HepG2 (cell line): ENCODE results near the gene C2CD3. TPM values are rescaled to one million over a fixed set of nuclear protein-coding genes. Genes with fewer than 3 reads are reported as not detected.

Experiments used
- CREB1 ChIP-seq, 2 experiments: fragments of 450-650 bp in 1 of 2; IDR thresholded peaks; 2 replicates each; pipeline ENCODE4 v1.6.1; 2016 to 2017; ENCODE audit warnings: control low read depth in 1 of 2, mild to moderate bottlenecking in 1 of 2, missing compliant biosample characterization in 1 of 2, missing genetic modification characterization in 1 of 2
- MEIS1 ChIP-seq: sonication (generic); formaldehyde crosslinking; IDR thresholded peaks from 2 replicates; pipeline ENCODE4 v1.9.0; 2021; ENCODE audit warnings: mild to moderate bottlenecking, missing genetic modification reagents, moderate library complexity, borderline replicate concordance
- PTBP1 ChIP-seq: fragments of 200-400 bp; formaldehyde crosslinking; IDR thresholded peaks from 2 replicates; pipeline ENCODE4 v1.6.1; 2018; ENCODE audit warnings: low read length, low read depth; ENCODE audit not compliant: poor library complexity, severe bottlenecking
- TP53 ChIP-seq: sonication (generic); formaldehyde crosslinking; conservative IDR thresholded peaks from 2 replicates; pipeline ENCODE4 v1.4.0; 2020; ENCODE audit warnings: missing genetic modification reagents
- ZNF652 ChIP-seq: IDR thresholded peaks from 2 replicates; pipeline ENCODE4 v1.6.1; 2016; ENCODE audit warnings: low read depth, borderline replicate concordance
- ZSCAN29 ChIP-seq: sonication (generic); formaldehyde crosslinking; conservative IDR thresholded peaks from 2 replicates; pipeline ENCODE4 v1.4.0; 2020; ENCODE audit warnings: mild to moderate bottlenecking, missing genetic modification reagents
- polyA plus RNA-seq, 8 experiments: library from polyadenylated mRNA; depleted of rRNA in 3 of 8; stranded (reverse) in 7 of 8; unstranded in 1 of 8; fragments of >200 nt; fragmentation: Illumina TruSeq in 4 of 8; extraction: Trizol in 4 of 8; gene quantifications; 2 replicates each; pipeline versions ENCODE4 v1.2.1 to v1.2.3, GENCODE V29; 2011 to 2016; ENCODE audit warnings: low read depth in 4 of 8, missing spikeins in 1 of 8, mixed read lengths in 1 of 8; ENCODE audit not compliant: insufficient read depth in 1 of 8
- total RNA-seq, 5 experiments: library from RNA; depleted of rRNA; stranded (reverse); fragments of >200 nt; fragmentation: Illumina TruSeq; extraction: Trizol; gene quantifications; 2 replicates each; pipeline ENCODE4 v1.2.3, GENCODE V29; 2016; ENCODE audit warnings: low read depth in 1 of 5
- TF ChIP-seq, protein P1 (sequence below): sonication (generic); formaldehyde crosslinking; IDR thresholded peaks from 2 replicates; pipeline ENCODE4 v1.4.0; 2020; ENCODE audit warnings: missing genetic modification reagents
- TF ChIP-seq, protein P2 (sequence below): sonication (generic); formaldehyde crosslinking; IDR thresholded peaks from 2 replicates; pipeline ENCODE4 v1.5.0; 2020; ENCODE audit warnings: missing genetic modification reagents, mild to moderate bottlenecking, borderline replicate concordance
- TF ChIP-seq, protein P3 (sequence below): sonication (generic); formaldehyde crosslinking; IDR thresholded peaks from 2 replicates; pipeline ENCODE4 v1.5.1; 2020; ENCODE audit warnings: mild to moderate bottlenecking, missing genetic modification reagents
- TF ChIP-seq, protein P4 (sequence below): sonication (generic); formaldehyde crosslinking; IDR thresholded peaks from 2 replicates; pipeline ENCODE4 v1.4.0; 2020; ENCODE audit warnings: mild to moderate bottlenecking, missing genetic modification reagents, borderline replicate concordance

The C2CD3 gene
- total and polyA plus RNA-seq, 2 of the 13 experiments (the other 11 are each of a cell fraction or from before 2014, with no cell fraction given) = 5.5 to 6.4 TPM

DNA sequence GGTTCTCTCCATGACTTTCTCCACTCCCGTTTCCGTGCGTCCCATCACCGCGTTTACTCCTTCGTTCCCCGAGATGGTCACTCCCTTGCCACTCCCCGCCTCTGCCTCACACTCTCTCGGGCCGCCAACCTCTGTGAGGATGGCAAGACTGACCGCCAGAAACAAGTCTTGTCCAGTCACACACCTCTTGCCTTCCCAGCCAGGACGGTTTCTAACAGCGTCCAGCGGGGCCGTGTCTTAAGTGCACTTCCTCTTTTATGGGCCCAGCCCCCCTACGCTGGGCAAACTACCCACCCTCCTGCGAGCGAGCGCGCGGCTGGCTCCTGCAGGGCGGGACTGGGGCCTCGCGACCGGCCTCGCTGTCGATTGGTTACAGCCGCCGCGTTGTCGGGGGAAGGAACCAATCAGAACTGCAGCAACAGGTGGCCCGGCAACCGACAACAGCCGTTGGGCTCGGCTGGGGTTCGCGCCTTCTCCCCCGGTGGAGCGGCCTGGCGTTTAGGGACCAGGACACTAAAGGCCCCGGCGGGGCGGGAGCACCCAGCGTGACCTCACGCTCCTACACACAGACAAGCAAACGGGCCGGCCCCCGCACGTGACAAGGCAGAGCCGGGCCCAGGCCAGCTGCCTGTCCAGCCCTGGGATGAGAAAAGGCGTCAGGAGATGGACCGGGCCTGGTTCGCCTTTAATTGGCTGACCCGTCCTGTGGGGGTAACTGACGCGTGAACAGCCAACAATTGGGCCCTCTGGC lies 187.6 kb downstream of the C2CD3 start (continued):
- TF ChIP-seq ZSCAN29 (CRISPR knock-in tag) (0 out of 2 replicates have a peak, but pooled peaks have one; percentile 38), PTBP1 (no peak), ZNF652 (CRISPR knock-in tag) (no peak), CREB1 (IDR thresholded peaks at IDR 0.05) (peak; percentile 60), CREB1 (CRISPR knock-in tag; IDR thresholded peaks at IDR 0.05) (peak; percentile 79), MEIS1 (CRISPR knock-in tag) (peak; percentile 91), TP53 (0 out of 2 replicates have a peak, but pooled peaks have one; percentile 85)
- TF ChIP-seq, protein P1, sequence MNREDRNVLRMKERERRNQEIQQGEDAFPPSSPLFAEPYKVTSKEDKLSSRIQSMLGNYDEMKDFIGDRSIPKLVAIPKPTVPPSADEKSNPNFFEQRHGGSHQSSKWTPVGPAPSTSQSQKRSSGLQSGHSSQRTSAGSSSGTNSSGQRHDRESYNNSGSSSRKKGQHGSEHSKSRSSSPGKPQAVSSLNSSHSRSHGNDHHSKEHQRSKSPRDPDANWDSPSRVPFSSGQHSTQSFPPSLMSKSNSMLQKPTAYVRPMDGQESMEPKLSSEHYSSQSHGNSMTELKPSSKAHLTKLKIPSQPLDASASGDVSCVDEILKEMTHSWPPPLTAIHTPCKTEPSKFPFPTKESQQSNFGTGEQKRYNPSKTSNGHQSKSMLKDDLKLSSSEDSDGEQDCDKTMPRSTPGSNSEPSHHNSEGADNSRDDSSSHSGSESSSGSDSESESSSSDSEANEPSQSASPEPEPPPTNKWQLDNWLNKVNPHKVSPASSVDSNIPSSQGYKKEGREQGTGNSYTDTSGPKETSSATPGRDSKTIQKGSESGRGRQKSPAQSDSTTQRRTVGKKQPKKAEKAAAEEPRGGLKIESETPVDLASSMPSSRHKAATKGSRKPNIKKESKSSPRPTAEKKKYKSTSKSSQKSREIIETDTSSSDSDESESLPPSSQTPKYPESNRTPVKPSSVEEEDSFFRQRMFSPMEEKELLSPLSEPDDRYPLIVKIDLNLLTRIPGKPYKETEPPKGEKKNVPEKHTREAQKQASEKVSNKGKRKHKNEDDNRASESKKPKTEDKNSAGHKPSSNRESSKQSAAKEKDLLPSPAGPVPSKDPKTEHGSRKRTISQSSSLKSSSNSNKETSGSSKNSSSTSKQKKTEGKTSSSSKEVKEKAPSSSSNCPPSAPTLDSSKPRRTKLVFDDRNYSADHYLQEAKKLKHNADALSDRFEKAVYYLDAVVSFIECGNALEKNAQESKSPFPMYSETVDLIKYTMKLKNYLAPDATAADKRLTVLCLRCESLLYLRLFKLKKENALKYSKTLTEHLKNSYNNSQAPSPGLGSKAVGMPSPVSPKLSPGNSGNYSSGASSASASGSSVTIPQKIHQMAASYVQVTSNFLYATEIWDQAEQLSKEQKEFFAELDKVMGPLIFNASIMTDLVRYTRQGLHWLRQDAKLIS = no peak
- TF ChIP-seq, protein P2, sequence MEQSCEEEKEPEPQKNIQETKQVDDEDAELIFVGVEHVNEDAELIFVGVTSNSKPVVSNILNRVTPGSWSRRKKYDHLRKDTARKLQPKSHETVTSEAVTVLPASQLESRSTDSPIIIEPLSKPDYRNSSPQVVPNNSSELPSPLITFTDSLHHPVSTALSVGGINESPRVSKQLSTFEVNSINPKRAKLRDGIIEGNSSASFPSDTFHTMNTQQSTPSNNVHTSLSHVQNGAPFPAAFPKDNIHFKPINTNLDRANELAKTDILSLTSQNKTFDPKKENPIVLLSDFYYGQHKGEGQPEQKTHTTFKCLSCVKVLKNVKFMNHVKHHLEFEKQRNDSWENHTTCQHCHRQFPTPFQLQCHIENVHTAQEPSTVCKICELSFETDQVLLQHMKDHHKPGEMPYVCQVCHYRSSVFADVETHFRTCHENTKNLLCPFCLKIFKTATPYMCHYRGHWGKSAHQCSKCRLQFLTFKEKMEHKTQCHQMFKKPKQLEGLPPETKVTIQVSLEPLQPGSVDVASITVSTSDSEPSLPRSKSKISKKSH (CRISPR knock-in tag) = 0 out of 2 replicates have a peak, but pooled peaks have one; percentile 83
- TF ChIP-seq, protein P3, sequence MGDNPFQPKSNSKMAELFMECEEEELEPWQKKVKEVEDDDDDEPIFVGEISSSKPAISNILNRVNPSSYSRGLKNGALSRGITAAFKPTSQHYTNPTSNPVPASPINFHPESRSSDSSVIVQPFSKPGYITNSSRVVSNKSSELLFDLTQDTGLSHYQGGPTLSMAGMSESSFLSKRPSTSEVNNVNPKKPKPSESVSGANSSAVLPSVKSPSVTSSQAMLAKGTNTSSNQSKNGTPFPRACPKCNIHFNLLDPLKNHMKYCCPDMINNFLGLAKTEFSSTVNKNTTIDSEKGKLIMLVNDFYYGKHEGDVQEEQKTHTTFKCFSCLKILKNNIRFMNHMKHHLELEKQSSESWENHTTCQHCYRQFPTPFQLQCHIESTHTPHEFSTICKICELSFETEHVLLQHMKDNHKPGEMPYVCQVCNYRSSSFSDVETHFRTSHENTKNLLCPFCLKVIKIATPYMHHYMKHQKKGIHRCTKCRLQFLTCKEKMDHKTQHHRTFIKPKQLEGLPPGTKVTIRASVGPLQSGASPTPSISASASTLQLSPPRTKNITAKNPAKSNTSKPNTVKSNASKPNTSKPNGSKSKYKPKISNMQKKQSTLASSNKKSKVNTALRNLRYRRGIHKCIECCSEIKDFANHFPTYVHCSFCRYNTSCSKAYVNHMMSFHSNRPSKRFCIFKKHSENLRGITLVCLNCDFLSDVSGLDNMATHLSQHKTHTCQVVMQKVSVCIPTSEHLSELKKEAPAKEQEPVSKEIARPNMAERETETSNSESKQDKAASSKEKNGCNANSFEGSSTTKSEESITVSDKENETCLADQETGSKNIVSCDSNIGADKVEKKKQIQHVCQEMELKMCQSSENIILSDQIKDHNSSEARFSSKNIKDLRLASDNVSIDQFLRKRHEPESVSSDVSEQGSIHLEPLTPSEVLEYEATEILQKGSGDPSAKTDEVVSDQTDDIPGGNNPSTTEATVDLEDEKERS (CRISPR knock-in tag) = peak; percentile 83
- TF ChIP-seq, protein P4, sequence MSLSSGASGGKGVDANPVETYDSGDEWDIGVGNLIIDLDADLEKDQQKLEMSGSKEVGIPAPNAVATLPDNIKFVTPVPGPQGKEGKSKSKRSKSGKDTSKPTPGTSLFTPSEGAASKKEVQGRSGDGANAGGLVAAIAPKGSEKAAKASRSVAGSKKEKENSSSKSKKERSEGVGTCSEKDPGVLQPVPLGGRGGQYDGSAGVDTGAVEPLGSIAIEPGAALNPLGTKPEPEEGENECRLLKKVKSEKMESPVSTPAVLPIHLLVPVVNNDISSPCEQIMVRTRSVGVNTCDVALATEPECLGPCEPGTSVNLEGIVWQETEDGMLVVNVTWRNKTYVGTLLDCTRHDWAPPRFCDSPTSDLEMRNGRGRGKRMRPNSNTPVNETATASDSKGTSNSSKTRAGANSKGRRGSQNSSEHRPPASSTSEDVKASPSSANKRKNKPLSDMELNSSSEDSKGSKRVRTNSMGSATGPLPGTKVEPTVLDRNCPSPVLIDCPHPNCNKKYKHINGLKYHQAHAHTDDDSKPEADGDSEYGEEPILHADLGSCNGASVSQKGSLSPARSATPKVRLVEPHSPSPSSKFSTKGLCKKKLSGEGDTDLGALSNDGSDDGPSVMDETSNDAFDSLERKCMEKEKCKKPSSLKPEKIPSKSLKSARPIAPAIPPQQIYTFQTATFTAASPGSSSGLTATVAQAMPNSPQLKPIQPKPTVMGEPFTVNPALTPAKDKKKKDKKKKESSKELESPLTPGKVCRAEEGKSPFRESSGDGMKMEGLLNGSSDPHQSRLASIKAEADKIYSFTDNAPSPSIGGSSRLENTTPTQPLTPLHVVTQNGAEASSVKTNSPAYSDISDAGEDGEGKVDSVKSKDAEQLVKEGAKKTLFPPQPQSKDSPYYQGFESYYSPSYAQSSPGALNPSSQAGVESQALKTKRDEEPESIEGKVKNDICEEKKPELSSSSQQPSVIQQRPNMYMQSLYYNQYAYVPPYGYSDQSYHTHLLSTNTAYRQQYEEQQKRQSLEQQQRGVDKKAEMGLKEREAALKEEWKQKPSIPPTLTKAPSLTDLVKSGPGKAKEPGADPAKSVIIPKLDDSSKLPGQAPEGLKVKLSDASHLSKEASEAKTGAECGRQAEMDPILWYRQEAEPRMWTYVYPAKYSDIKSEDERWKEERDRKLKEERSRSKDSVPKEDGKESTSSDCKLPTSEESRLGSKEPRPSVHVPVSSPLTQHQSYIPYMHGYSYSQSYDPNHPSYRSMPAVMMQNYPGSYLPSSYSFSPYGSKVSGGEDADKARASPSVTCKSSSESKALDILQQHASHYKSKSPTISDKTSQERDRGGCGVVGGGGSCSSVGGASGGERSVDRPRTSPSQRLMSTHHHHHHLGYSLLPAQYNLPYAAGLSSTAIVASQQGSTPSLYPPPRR = no peak
